ENCODE measurements around the gene SLC4A1.

SLC4A1 gene

DNA sequence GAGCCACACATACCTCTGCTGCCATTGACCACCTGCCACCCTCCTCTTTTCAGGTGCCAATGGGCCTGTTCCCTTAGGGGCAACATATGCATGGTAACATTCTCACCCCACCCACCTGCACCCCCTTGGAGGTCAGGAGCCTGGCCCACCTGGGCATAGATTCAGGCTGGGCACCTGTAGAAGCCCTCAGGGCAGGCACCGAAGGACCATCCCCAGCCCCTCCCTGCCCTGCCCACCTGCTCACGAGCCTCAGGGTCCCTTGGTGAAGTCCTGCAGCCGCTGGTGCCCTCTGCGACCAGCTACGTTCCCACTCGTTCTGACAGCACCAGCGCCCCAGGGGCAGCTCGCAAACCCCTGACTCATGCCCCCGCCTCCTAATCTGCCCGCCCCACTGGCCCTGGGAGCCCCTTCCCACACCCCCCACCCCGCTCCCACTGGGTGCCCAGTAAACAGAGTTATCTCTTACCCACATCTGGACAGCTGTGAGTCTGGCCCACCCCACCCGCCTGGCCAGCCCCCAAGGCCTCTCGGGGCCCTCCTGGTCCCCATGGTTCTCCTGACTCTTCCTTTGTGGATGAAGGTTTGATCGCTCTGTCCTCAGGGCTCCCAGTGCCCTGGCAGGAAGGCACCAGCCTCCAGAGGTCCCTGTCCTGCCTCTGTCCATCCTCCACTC lies at the start of gene SLC4A1:
TSS of gene SLC4A1 (minus strand) at position 318 of the 673 bp plus-strand sequence. CDS start 5,269 bp downstream, outside the sequence.
- Histone ChIP-seq H3K4me1 (ENCODE audit: control insufficient read depth, insufficient read depth, low read length) (no peaks in the 10 kb centered on the region), H3K27me3 (ENCODE audit: control insufficient read depth in 1 of 2, insufficient read depth in 2 of 2, low read length in 2 of 2) (peaks cover 9 to 10% of the 10 kb centered on the region in 2 donors), H3K36me3 (ENCODE audit: control insufficient read depth in 2 of 2, insufficient read depth in 2 of 2, low read length in 2 of 2) (no peaks in the 10 kb centered on the region), H3K27ac (ENCODE audit: low read length) (no peak within 1 kb of the TSS), H3K9ac (ENCODE audit: low read length in 2 of 2) (no peak within 1 kb of the TSS), H3K9me3 (ENCODE audit: control insufficient read depth in 2 of 2, low read length in 2 of 2) (no peaks in the 10 kb centered on the region), H3K4me3 (ENCODE audit: low read length in 2 of 2) (no peak within 1 kb of the TSS)

DNA sequence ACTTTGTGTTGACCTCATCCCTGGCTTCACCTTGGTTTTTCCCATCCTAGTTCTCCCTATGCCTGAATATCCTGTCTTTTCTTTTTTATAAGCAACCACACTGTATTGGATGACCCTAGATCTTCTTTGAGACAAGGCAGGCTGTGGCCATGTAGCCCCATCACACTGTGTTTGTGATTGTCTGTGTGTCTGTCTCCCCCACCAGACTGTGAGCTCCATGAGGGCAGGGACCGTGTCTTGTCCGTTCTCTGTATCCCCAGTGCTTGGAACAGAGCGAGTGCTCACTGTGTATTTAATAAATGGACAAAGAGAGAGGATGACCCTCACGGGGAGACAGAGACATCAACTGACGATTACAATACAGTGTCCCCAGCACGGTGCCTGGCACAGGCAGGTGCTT lies 49.6 kb upstream of the SLC4A1 start:
- Histone ChIP-seq H3K27me3 (ENCODE audit: control insufficient read depth in 1 of 2, insufficient read depth in 2 of 2, low read length in 2 of 2) (peaks cover 35 to 38% of the 10 kb centered on the region in 2 donors), H3K36me3 (ENCODE audit: control insufficient read depth in 2 of 2, insufficient read depth in 2 of 2, low read length in 2 of 2) (peaks cover 19 to 20% of the 10 kb centered on the region in 2 donors)

DNA sequence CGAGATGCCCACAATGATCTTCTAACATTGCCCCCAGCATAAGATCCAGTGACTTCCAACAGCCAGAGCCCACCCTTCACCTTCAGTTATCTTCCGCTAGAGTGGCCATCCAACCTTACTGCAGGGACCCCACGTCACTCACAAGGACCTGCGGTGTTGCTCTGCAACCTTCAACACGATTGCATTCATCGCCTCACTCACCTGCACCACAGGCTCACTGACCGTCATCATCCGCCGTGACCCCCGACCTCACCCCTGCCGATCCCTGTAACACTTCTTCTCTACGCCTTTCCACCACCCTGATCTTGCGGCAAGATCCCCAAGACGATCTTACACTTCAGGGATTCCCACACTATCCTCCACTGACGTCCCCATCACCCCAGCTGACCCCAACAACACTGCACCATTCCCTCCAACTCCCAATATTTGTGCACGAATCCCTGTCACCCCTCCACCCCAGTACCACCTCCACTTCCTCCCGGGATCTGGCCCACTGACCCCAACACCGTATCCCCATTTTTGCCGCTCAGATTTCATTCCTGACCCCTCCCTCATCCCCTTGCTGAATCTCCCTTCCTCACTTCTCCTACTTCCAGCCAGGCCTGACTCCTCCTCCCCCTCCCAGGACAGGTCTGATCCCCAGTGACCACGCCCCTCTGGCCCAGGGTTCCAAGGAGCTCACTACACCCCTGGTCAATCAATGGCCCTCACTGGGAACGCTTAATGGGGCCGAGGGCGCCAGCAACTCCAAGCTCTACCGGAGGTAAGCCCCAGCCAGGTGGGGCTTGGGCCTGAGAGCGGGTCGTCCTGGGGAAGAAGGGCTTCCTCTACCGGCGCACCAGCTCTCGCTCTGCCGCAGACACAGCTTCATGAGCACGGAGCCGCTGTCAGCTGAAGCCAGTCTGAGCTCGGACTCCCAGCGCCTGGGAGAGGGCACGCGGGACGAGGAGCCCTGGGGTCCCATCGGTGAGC lies 48.1 kb upstream of the SLC4A1 start:
- H3K9me3 ChIP-seq (ENCODE audit: control insufficient read depth in 2 of 2, low read length in 2 of 2), result peaks cover 0 to 3% of the 10 kb centered on the region in 2 donors
- no peak overlapping the region for H3K4me3 ChIP-seq (ENCODE audit: low read length in 2 of 2)
- H3K27me3 ChIP-seq (ENCODE audit: control insufficient read depth in 1 of 2, insufficient read depth in 2 of 2, low read length in 2 of 2), result peaks cover 35 to 38% of the 10 kb centered on the region in 2 donors
- peaks cover 8 to 12% of the 10 kb centered on the region in 2 donors for H3K36me3 ChIP-seq (ENCODE audit: control insufficient read depth in 2 of 2, insufficient read depth in 2 of 2, low read length in 2 of 2)
- H3K27ac ChIP-seq (ENCODE audit: low read length), result no peak overlapping the region
- H3K4me1 ChIP-seq (ENCODE audit: control insufficient read depth, insufficient read depth, low read length), result peaks cover 6% of the 10 kb centered on the region
- H3K9ac ChIP-seq (ENCODE audit: low read length in 2 of 2), result no peak overlapping the region

More for the DNA sequence above, 49.6 kb upstream of the SLC4A1 start:
- Histone ChIP-seq H3K9ac (ENCODE audit: low read length in 2 of 2) (no peak overlapping the region), H3K9me3 (ENCODE audit: control insufficient read depth in 2 of 2, low read length in 2 of 2) (peaks cover 0 to 3% of the 10 kb centered on the region in 2 donors), H3K27ac (ENCODE audit: low read length) (no peak overlapping the region), H3K4me1 (ENCODE audit: control insufficient read depth, insufficient read depth, low read length) (peaks cover 6% of the 10 kb centered on the region), H3K4me3 (ENCODE audit: low read length in 2 of 2) (no peak overlapping the region)

DNA sequence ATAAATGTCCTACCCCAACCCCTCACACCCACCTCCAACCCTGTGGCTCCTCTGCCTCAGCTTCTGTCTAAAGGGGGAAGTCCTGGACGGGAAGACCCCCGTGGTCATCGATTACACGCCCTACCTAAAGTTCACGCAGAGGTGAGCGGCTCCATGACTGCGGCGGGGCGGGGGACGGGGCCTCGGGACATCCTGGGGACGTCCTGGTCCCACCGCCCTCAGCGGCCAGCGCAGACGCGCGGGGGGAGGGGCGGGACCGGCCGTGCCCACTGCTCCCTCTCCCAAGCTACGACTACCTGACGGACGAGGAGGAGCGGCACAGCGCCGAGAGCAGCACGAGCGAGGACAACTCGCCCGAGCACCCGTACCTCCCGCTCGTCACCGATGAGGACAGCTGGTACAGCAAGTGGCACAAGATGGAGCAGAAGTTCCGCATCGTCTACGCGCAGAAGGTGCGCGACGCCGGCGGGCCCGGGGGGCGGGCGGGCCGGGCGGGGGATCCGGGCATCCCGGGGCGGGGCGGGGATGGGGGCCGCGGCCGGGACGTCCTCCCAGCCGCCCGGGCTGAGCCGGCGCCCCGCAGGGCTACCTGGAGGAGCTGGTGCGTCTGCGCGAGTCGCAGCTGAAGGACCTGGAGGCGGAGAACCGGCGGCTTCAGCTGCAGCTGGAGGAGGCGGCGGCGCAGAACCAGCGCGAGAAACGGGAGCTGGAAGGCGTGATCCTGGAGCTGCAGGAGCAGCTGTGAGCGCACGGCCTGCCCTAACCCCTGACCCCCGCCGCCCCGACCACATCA lies 47.1 kb upstream of the SLC4A1 start:
- Histone ChIP-seq H3K36me3 (ENCODE audit: control insufficient read depth in 2 of 2, insufficient read depth in 2 of 2, low read length in 2 of 2) (peaks cover 2 to 6% of the 10 kb centered on the region in 2 donors), H3K27ac (ENCODE audit: low read length) (no peak overlapping the region), H3K9me3 (ENCODE audit: control insufficient read depth in 2 of 2, low read length in 2 of 2) (peaks cover 0 to 3% of the 10 kb centered on the region in 2 donors), H3K4me3 (ENCODE audit: low read length in 2 of 2) (peak overlapping the region; percentile 22 to 57), H3K9ac (ENCODE audit: low read length in 2 of 2) (no peak overlapping the region), H3K4me1 (ENCODE audit: control insufficient read depth, insufficient read depth, low read length) (peaks cover 6% of the 10 kb centered on the region), H3K27me3 (ENCODE audit: control insufficient read depth in 1 of 2, insufficient read depth in 2 of 2, low read length in 2 of 2) (peaks cover 35 to 38% of the 10 kb centered on the region in 2 donors)

DNA sequence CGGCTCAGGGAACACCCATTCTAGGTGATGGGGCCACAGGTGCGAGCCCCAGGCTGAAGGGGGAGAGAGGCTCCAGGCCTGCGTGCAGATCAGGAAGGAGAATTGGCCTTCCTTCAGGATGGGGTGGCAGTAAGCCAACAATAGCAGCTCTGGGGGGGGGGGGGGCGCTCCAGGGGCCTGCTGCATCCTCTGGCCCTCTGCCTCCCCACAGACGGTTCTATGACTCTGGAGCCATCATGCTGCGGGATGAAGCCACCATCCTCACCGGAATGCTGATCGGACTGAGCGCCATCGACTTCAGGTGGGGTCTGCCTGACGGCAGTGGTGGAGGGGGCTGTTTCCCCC lies 46.6 kb upstream of the SLC4A1 start:
- Histone ChIP-seq H3K4me3 (ENCODE audit: low read length in 2 of 2) (peak overlapping the region in 1 of 2 donors; percentile 57), H3K36me3 (ENCODE audit: control insufficient read depth in 2 of 2, insufficient read depth in 2 of 2, low read length in 2 of 2) (peaks cover 1 to 2% of the 10 kb centered on the region in 2 donors), H3K27me3 (ENCODE audit: control insufficient read depth in 1 of 2, insufficient read depth in 2 of 2, low read length in 2 of 2) (peaks cover 35 to 38% of the 10 kb centered on the region in 2 donors), H3K27ac (ENCODE audit: low read length) (no peak overlapping the region), H3K9ac (ENCODE audit: low read length in 2 of 2) (no peak overlapping the region), H3K9me3 (ENCODE audit: control insufficient read depth in 2 of 2, low read length in 2 of 2) (peaks cover 0 to 3% of the 10 kb centered on the region in 2 donors), H3K4me1 (ENCODE audit: control insufficient read depth, insufficient read depth, low read length) (peaks cover 6% of the 10 kb centered on the region)

DNA sequence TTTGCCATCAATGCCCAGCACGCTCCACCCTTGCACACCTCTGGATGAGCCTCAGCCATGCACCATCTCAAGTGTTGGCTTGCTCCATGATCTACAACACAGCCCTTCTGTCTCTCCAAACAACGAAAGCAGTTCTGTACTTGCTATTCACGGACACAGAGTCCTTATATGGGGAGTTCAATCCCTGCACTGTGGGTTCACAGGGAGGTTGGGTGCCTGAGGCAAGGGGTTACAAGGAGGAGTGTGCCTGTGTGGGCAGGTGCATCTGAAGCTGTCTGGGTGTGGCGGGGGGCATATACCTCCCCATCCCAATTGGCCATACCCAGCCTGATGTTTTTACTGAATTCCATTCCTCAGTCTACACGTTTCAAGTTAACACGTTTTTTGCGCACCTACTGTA lies 46.1 kb upstream of the SLC4A1 start:
- Histone ChIP-seq H3K9ac (ENCODE audit: low read length in 2 of 2) (no peak overlapping the region), H3K27me3 (ENCODE audit: control insufficient read depth in 1 of 2, insufficient read depth in 2 of 2, low read length in 2 of 2) (peaks cover 35 to 38% of the 10 kb centered on the region in 2 donors), H3K9me3 (ENCODE audit: control insufficient read depth in 2 of 2, low read length in 2 of 2) (peaks cover 0 to 3% of the 10 kb centered on the region in 2 donors), H3K4me1 (ENCODE audit: control insufficient read depth, insufficient read depth, low read length) (peaks cover 7% of the 10 kb centered on the region), H3K4me3 (ENCODE audit: low read length in 2 of 2) (no peak overlapping the region), H3K36me3 (ENCODE audit: control insufficient read depth in 2 of 2, insufficient read depth in 2 of 2, low read length in 2 of 2) (no peaks in the 10 kb centered on the region), H3K27ac (ENCODE audit: low read length) (no peak overlapping the region)

DNA sequence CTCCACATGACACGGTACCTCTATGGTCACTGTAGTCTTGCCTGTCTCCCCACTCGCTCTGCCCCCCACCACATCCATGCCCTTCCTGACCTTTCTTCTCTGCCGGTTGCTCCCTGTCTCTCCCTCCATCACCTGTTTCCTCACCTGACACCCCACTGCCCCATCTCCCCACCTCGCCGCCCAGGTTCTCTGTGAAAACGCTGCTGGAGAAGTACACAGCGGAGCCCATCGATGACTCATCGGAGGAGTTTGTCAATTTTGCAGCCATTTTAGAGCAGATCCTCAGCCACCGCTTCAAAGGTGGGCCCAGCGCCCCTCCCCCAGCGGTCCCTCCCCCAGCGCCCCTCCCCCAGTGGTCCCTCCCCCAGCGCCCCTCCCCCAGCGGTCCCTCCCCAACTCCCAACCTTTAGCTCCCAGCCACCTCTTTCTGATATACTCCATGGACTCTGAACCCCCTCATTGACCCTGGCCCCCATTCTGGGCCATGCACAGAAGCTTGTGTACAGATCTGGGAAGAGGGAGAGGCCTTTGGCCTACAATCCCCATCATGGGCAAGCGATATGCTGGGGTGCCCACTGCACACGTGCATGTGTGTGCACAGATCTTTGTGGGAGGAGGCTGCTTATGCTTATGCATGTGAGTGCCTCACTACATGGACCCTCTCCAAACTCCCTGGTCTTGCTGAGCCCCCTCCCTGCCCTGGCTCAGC lies 44.6 kb upstream of the SLC4A1 start:
- peaks cover 0 to 3% of the 10 kb centered on the region in 2 donors for H3K9me3 ChIP-seq (ENCODE audit: control insufficient read depth in 2 of 2, low read length in 2 of 2)
- no peak overlapping the region for H3K27ac ChIP-seq (ENCODE audit: low read length)
- H3K9ac ChIP-seq (ENCODE audit: low read length in 2 of 2), result no peak overlapping the region
- no peaks in the 10 kb centered on the region for H3K36me3 ChIP-seq (ENCODE audit: control insufficient read depth in 2 of 2, insufficient read depth in 2 of 2, low read length in 2 of 2)
- no peak overlapping the region for H3K4me3 ChIP-seq (ENCODE audit: low read length in 2 of 2)
- H3K4me1 ChIP-seq (ENCODE audit: control insufficient read depth, insufficient read depth, low read length), result peaks cover 18% of the 10 kb centered on the region
- H3K27me3 ChIP-seq (ENCODE audit: control insufficient read depth in 1 of 2, insufficient read depth in 2 of 2, low read length in 2 of 2), result peaks cover 32 to 35% of the 10 kb centered on the region in 2 donors

DNA sequence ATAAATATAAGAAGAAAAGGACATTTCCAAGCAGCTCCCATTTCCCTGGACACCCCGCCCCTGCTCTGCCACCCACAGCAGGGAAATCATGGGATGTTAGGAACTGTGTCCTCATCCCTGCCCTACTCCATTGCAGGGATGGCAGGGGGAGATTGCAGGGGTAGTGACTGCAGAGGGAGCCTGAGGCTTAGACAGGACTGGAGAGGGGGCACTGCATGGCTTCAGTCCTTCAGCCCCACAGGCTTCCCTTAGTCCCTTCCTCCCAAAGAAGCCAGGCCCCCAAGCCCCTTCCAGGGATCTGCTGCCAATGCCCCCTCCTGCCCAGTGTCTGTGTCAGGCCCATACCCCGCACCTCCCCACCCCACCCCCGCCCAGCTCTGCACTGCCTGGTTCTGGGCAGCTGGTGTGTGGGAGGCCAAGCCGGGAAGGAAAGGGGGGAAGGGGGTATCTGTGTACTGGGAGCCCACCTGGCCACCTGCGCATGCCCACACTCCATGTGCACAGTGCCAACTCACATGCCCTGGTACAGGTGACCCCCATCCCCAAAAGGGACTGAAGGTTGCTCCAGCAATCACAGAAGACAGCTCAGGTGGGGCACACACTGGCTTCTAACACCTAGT lies 43.7 kb upstream of the SLC4A1 start:
- Histone ChIP-seq H3K27ac (ENCODE audit: low read length) (no peak overlapping the region), H3K4me1 (ENCODE audit: control insufficient read depth, insufficient read depth, low read length) (peaks cover 22% of the 10 kb centered on the region), H3K27me3 (ENCODE audit: control insufficient read depth in 1 of 2, insufficient read depth in 2 of 2, low read length in 2 of 2) (peaks cover 26 to 27% of the 10 kb centered on the region in 2 donors), H3K9ac (ENCODE audit: low read length in 2 of 2) (no peak overlapping the region), H3K4me3 (ENCODE audit: low read length in 2 of 2) (no peak overlapping the region), H3K9me3 (ENCODE audit: control insufficient read depth in 2 of 2, low read length in 2 of 2) (no peaks in the 10 kb centered on the region), H3K36me3 (ENCODE audit: control insufficient read depth in 2 of 2, insufficient read depth in 2 of 2, low read length in 2 of 2) (no peaks in the 10 kb centered on the region)

DNA sequence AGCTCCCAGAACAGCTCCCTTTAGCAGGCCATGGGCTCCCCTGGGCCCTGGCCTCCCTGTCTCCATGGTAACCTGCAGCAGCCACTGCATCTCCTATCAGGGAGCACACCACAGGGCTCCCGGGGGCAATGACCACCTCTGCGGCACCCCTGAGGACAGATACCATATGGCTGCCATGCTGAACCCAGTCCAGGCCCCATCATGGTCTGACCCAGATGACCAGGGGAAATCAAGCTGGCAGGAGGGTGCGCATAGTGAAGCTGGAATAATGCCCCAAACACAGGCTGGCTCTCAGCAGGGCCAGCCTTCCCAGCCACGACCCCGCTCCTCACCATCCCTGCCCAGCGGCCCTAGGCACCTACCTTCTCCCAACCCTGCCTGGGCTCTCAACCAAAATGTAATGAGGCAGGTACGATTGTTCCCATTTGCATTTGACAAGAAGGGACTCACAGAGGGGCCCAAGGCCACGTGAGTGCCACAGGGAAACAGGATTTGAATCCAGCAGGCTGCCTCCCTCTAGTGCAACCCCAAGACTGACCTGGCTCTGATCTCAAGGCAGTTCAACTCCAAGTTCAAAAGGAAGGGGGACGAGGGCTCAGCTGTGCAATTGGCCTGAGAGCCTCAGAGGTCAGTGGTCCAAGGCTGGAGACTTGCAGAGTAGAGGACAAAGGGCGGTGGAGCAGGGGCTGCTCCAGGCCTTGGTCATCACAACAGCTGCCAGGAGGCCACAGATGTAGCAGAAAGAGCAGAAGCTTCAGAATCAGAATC lies 42.9 kb upstream of the SLC4A1 start:
- Histone ChIP-seq H3K27me3 (ENCODE audit: control insufficient read depth in 1 of 2, insufficient read depth in 2 of 2, low read length in 2 of 2) (peaks cover 18 to 19% of the 10 kb centered on the region in 2 donors), H3K9me3 (ENCODE audit: control insufficient read depth in 2 of 2, low read length in 2 of 2) (no peaks in the 10 kb centered on the region), H3K36me3 (ENCODE audit: control insufficient read depth in 2 of 2, insufficient read depth in 2 of 2, low read length in 2 of 2) (no peaks in the 10 kb centered on the region), H3K9ac (ENCODE audit: low read length in 2 of 2) (no peak overlapping the region), H3K4me3 (ENCODE audit: low read length in 2 of 2) (no peak overlapping the region), H3K4me1 (ENCODE audit: control insufficient read depth, insufficient read depth, low read length) (peaks cover 22% of the 10 kb centered on the region), H3K27ac (ENCODE audit: low read length) (no peak overlapping the region)
